ENCODE data around the gene MARCKS.

MARCKS gene

GRCh38 chr6:113825781-113826180 lies 31.4 kb upstream of the MARCKS start:
- Histone ChIP-seq H3K9me3 (ENCODE audit: insufficient read depth, low read length, severe bottlenecking) (no peaks in the 10 kb centered on the region), H4K20me1 (ENCODE audit: insufficient read depth, low read length) (no peaks in the 10 kb centered on the region), H3K9ac (ENCODE audit: low read depth, low read length) (no peak overlapping the region), H3K4me2 (ENCODE audit: insufficient read depth, low read length) (no peak overlapping the region), H3K27me3 (ENCODE audit: insufficient read depth, low read length, poor library complexity) (no peaks in the 10 kb centered on the region), H3K27ac (ENCODE audit: low read length) (no peak overlapping the region), H3K4me3 (ENCODE audit: low read depth in 1 of 2, low read length in 2 of 2) (no peak overlapping the region), H3K36me3 (ENCODE audit: insufficient read depth, low read length) (no peaks in the 10 kb centered on the region), H3K79me2 (ENCODE audit: insufficient read depth, low read length) (no peaks in the 10 kb centered on the region), H2AFZ (ENCODE audit: low read depth, low read length) (no peak overlapping the region), H3K4me1 (ENCODE audit: insufficient read depth, low read length) (no peaks in the 10 kb centered on the region)
- DNase-seq (no peak), ATAC-seq (ENCODE audit: insufficient read depth, low read depth) (no peak)
- TF ChIP-seq EZH2 (IDR thresholded peaks at IDR 0.05; ENCODE audit: borderline replicate concordance, low read depth, low read length, severe bottlenecking) (no peak), CTCF (IDR thresholded peaks at IDR 0.05; ENCODE audit: borderline replicate concordance, extremely low read depth, low read length, poor library complexity, severe bottlenecking) (no peak)

GRCh38 chr6:113828984-113829695 lies 28.0 kb upstream of the MARCKS start:
- no peaks in the 10 kb centered on the region for H3K4me1 ChIP-seq (ENCODE audit: insufficient read depth, low read length)
- no peaks in the 10 kb centered on the region for H4K20me1 ChIP-seq (ENCODE audit: insufficient read depth, low read length)
- H3K36me3 ChIP-seq (ENCODE audit: insufficient read depth, low read length), result no peaks in the 10 kb centered on the region
- no peak for TF ChIP-seq CTCF (IDR thresholded peaks at IDR 0.05; ENCODE audit: borderline replicate concordance, extremely low read depth, low read length, poor library complexity, severe bottlenecking)
- H3K4me3 ChIP-seq (ENCODE audit: low read depth in 1 of 2, low read length in 2 of 2), result no peak overlapping the region
- H3K9me3 ChIP-seq (ENCODE audit: insufficient read depth, low read length, severe bottlenecking), result no peaks in the 10 kb centered on the region
- no peak overlapping the region for H2AFZ ChIP-seq (ENCODE audit: low read depth, low read length)
- H3K27me3 ChIP-seq (ENCODE audit: insufficient read depth, low read length, poor library complexity), result no peaks in the 10 kb centered on the region
- no peak overlapping the region for H3K4me2 ChIP-seq (ENCODE audit: insufficient read depth, low read length)
- ATAC-seq (ENCODE audit: insufficient read depth, low read depth), result no peak
- no peak overlapping the region for H3K27ac ChIP-seq (ENCODE audit: low read length)
- DNase-seq, result no peak
- H3K9ac ChIP-seq (ENCODE audit: low read depth, low read length), result no peak overlapping the region
- no peaks in the 10 kb centered on the region for H3K79me2 ChIP-seq (ENCODE audit: insufficient read depth, low read length)

- DNase-seq, result no peak
- H3K36me3 ChIP-seq (ENCODE audit: insufficient read depth, low read length), result no peaks in the 10 kb centered on the region
- no peak overlapping the region for H3K4me3 ChIP-seq (ENCODE audit: low read depth in 1 of 2, low read length in 2 of 2)
- no peaks in the 10 kb centered on the region for H4K20me1 ChIP-seq (ENCODE audit: insufficient read depth, low read length)
- H3K4me2 ChIP-seq (ENCODE audit: insufficient read depth, low read length), result no peak overlapping the region
- H3K4me1 ChIP-seq (ENCODE audit: insufficient read depth, low read length), result no peaks in the 10 kb centered on the region
- H3K9ac ChIP-seq (ENCODE audit: low read depth, low read length), result no peak overlapping the region
- H2AFZ ChIP-seq (ENCODE audit: low read depth, low read length), result no peak overlapping the region
- no peaks in the 10 kb centered on the region for H3K9me3 ChIP-seq (ENCODE audit: insufficient read depth, low read length, severe bottlenecking)
- TF ChIP-seq CTCF (IDR thresholded peaks at IDR 0.05; ENCODE audit: borderline replicate concordance, extremely low read depth, low read length, poor library complexity, severe bottlenecking) (no peak), EZH2 (IDR thresholded peaks at IDR 0.05; ENCODE audit: borderline replicate concordance, low read depth, low read length, severe bottlenecking) (no peak)
- ATAC-seq (ENCODE audit: insufficient read depth, low read depth), result no peak
- H3K27ac ChIP-seq (ENCODE audit: low read length), result no peak overlapping the region
- no peaks in the 10 kb centered on the region for H3K79me2 ChIP-seq (ENCODE audit: insufficient read depth, low read length)
- H3K27me3 ChIP-seq (ENCODE audit: insufficient read depth, low read length, poor library complexity), result no peaks in the 10 kb centered on the region
Observed at GRCh38 chr6:113829696-113830045, 27.5 kb upstream of the MARCKS start.

GRCh38 chr6:113830140-113830539 lies 27.0 kb upstream of the MARCKS start:
- no peaks in the 10 kb centered on the region for H3K4me1 ChIP-seq (ENCODE audit: insufficient read depth, low read length)
- H3K27ac ChIP-seq (ENCODE audit: low read length), result no peak overlapping the region
- DNase-seq (no peak), ATAC-seq (ENCODE audit: insufficient read depth, low read depth) (no peak)
- no peaks in the 10 kb centered on the region for H3K79me2 ChIP-seq (ENCODE audit: insufficient read depth, low read length)
- no peaks in the 10 kb centered on the region for H3K36me3 ChIP-seq (ENCODE audit: insufficient read depth, low read length)
- no peaks in the 10 kb centered on the region for H3K9me3 ChIP-seq (ENCODE audit: insufficient read depth, low read length, severe bottlenecking)
- no peak overlapping the region for H3K4me2 ChIP-seq (ENCODE audit: insufficient read depth, low read length)
- H3K4me3 ChIP-seq (ENCODE audit: low read depth in 1 of 2, low read length in 2 of 2), result no peak overlapping the region
- H4K20me1 ChIP-seq (ENCODE audit: insufficient read depth, low read length), result no peaks in the 10 kb centered on the region
- no peak overlapping the region for H3K9ac ChIP-seq (ENCODE audit: low read depth, low read length)
- no peaks in the 10 kb centered on the region for H3K27me3 ChIP-seq (ENCODE audit: insufficient read depth, low read length, poor library complexity)
- H2AFZ ChIP-seq (ENCODE audit: low read depth, low read length), result no peak overlapping the region
- TF ChIP-seq EZH2 (IDR thresholded peaks at IDR 0.05; ENCODE audit: borderline replicate concordance, low read depth, low read length, severe bottlenecking) (no peak), CTCF (IDR thresholded peaks at IDR 0.05; ENCODE audit: borderline replicate concordance, extremely low read depth, low read length, poor library complexity, severe bottlenecking) (no peak)

Data from DND-41 (cell line).